Measurements from ENCODE around the gene SPATS2L.

SPATS2L gene

DNA sequence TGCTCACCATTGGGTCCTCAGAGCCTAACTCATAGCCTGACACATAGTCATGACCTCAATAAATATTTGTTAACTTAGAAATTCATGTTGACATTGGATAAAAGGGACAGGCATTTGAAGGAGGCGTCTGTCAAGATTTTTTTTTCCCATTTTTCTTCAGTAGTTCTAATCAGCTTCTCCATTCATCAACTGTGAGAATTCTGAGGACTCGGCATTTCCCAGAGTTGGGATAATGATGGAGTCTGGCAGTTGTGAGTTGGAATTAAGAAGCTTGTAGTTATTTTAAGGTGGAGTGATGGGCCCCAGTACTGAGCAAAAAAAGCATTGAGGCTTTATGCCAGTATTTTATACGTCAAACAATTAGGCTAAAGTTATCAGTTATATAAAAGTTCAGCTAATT, 4.6 kb downstream of the SPATS2L start:
- peaks cover 18% of the 10 kb centered on the region for H3K4me1 ChIP-seq (ENCODE audit: low read length)
- H2AFZ ChIP-seq (ENCODE audit: low read length): no peak overlapping the region
- H3K36me3 ChIP-seq (replicated peaks; ENCODE audit: insufficient read depth, low read length): no peaks in the 10 kb centered on the region; the same call in 1 of the 2 replicates
- no peak overlapping the region for H3K9ac ChIP-seq (ENCODE audit: low read length)
- peaks cover 7% of the 10 kb centered on the region for H3F3A ChIP-seq (ENCODE audit: insufficient read depth, low read length)
- H3K27me3 ChIP-seq (replicated peaks; ENCODE audit: insufficient read depth, low read length): no peaks in the 10 kb centered on the region
- no peak overlapping the region for H3K4me3 ChIP-seq (ENCODE audit: low read length)
- H4K20me1 ChIP-seq (ENCODE audit: insufficient read depth, low read length): no peaks in the 10 kb centered on the region
- H3K9me2 ChIP-seq (replicated peaks; ENCODE audit: insufficient read depth, low read length): no peaks in the 10 kb centered on the region
- peaks cover 91% of the 10 kb centered on the region for H3K79me2 ChIP-seq (ENCODE audit: low read length)
- no peak for DNase-seq
- H3K9me3 ChIP-seq (replicated peaks; ENCODE audit: insufficient read depth, low read length): no peaks in the 10 kb centered on the region
- H3K27ac ChIP-seq (ENCODE audit: low read length): no peak overlapping the region
- TF ChIP-seq EZH2phosphoT487 (IDR thresholded peaks at IDR 0.05; ENCODE audit: low read length) (no peak), EZH2 (optimal IDR thresholded peaks at IDR 0.05; ENCODE audit: low read depth, low read length) (no peak)
- TF ChIP-seq, protein P1, sequence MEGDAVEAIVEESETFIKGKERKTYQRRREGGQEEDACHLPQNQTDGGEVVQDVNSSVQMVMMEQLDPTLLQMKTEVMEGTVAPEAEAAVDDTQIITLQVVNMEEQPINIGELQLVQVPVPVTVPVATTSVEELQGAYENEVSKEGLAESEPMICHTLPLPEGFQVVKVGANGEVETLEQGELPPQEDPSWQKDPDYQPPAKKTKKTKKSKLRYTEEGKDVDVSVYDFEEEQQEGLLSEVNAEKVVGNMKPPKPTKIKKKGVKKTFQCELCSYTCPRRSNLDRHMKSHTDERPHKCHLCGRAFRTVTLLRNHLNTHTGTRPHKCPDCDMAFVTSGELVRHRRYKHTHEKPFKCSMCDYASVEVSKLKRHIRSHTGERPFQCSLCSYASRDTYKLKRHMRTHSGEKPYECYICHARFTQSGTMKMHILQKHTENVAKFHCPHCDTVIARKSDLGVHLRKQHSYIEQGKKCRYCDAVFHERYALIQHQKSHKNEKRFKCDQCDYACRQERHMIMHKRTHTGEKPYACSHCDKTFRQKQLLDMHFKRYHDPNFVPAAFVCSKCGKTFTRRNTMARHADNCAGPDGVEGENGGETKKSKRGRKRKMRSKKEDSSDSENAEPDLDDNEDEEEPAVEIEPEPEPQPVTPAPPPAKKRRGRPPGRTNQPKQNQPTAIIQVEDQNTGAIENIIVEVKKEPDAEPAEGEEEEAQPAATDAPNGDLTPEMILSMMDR (IDR thresholded peaks at IDR 0.05; ENCODE audit: low read length): no peak
- no peak overlapping the region for H3K4me2 ChIP-seq (ENCODE audit: low read depth, low read length)

DNA sequence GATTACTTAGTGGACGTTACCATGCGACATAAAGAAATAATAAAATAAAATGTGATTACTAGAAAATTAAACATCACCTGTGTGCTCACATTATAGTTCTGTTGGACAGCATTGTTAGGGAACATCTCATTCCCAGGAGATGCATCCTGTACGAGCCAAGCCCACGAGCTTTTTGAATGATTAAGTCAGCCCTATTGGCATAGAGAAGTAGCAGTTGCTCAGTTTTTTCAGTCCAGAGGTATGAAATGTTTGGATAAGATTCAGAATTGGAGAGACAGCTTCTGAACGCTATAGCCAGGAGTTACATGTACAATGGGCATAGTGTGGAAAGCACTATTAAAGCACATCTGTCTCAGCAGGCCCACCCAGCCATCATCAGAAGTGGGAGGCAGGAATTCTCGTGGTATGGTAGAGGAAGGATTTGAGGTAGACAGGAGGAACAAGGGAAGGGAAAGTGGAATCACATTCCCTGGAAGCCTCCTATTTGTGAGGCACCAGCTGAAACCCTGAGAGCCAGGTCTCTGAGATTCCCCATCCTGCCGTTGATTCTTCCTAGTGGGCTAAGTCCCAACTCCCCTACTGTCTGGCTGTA, 8.6 kb downstream of the SPATS2L start:
- Histone ChIP-seq H3K9me3 (replicated peaks; ENCODE audit: insufficient read depth, low read length) (no peaks in the 10 kb centered on the region), H3K27me3 (replicated peaks; ENCODE audit: insufficient read depth, low read length) (no peaks in the 10 kb centered on the region), H3K79me2 (ENCODE audit: low read length) (peaks cover 99% of the 10 kb centered on the region), H3K9me2 (replicated peaks; ENCODE audit: insufficient read depth, low read length) (no peaks in the 10 kb centered on the region), H3K4me1 (ENCODE audit: low read length) (0 out of 2 replicates have a peak, but pooled peaks cover 10% of the 10 kb centered on the region), H2AFZ (ENCODE audit: low read length) (no peak overlapping the region), H3K36me3 (replicated peaks; ENCODE audit: insufficient read depth, low read length) (no peaks in the 10 kb centered on the region; the same call in 1 of the 2 replicates), H3F3A (ENCODE audit: insufficient read depth, low read length) (no peaks in the 10 kb centered on the region), H3K9ac (ENCODE audit: low read length) (no peak overlapping the region), H3K4me3 (ENCODE audit: low read length) (no peak overlapping the region), H4K20me1 (ENCODE audit: insufficient read depth, low read length) (no peaks in the 10 kb centered on the region), H3K27ac (ENCODE audit: low read length) (no peak overlapping the region), H3K4me2 (ENCODE audit: low read depth, low read length) (no peak overlapping the region)
- TF ChIP-seq EZH2 (optimal IDR thresholded peaks at IDR 0.05; ENCODE audit: low read depth, low read length) (no peak), EZH2phosphoT487 (IDR thresholded peaks at IDR 0.05; ENCODE audit: low read length) (no peak)
- TF ChIP-seq, protein P1 (IDR thresholded peaks at IDR 0.05; ENCODE audit: low read length): no peak
- no peak for DNase-seq

DNA sequence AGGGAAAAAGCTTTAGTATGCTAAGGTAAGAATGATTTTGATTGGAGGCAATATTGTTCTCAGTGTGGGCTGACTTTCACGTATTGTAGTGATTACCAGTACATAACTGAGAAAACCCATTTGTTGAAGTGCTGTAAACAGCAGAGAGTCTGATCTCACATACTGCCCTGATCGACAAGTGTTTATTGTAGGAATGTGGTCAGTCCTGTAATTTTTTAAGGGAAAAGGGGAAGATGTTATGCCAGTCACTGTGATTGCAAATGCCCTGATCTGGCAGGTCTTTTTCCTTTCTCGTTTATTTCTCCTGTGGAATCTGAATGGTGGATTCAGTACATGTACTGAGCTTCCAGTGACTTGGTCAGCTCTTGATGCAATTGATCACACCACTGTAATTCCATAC, 11.5 kb downstream of the SPATS2L start:
- Histone ChIP-seq H3K9ac (ENCODE audit: low read length) (no peak overlapping the region), H3K36me3 (replicated peaks; ENCODE audit: insufficient read depth, low read length) (no peaks in the 10 kb centered on the region), H3K27ac (ENCODE audit: low read length) (no peak overlapping the region), H3K79me2 (ENCODE audit: low read length) (peaks cover 99% of the 10 kb centered on the region), H3K9me3 (replicated peaks; ENCODE audit: insufficient read depth, low read length) (no peaks in the 10 kb centered on the region), H3K4me3 (ENCODE audit: low read length) (no peak overlapping the region), H2AFZ (ENCODE audit: low read length) (no peak overlapping the region), H4K20me1 (ENCODE audit: insufficient read depth, low read length) (no peaks in the 10 kb centered on the region), H3F3A (ENCODE audit: insufficient read depth, low read length) (no peaks in the 10 kb centered on the region), H3K4me2 (ENCODE audit: low read depth, low read length) (no peak overlapping the region), H3K27me3 (replicated peaks; ENCODE audit: insufficient read depth, low read length) (no peaks in the 10 kb centered on the region), H3K4me1 (ENCODE audit: low read length) (0 out of 2 replicates have a peak, but pooled peaks cover 5% of the 10 kb centered on the region), H3K9me2 (replicated peaks; ENCODE audit: insufficient read depth, low read length) (no peaks in the 10 kb centered on the region)
- no peak for TF ChIP-seq EZH2 (optimal IDR thresholded peaks at IDR 0.05; ENCODE audit: low read depth, low read length)
- DNase-seq: no peak

DNA sequence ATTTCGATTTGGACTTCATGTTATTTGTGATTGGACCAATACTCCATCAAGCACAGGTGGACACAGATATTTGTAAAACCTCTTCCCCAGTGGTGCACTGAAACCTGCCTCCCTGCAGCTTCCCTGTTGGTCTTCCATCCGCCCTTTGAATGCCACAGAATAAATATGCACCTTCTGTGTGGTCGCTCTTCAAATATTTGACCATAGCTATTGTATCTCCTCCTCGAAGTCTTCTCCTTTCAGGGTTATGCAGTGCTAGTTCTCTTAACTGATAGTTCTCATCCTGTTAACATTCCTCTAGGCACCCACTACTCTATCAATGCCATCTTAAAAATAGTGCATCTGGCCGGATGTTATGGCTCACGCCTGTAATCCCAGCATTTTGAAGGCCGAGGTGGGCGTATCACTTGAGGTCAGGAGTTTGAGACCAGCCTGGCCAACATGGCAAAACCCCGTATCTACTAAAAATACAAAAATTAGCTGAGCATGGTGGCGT, 12.5 kb downstream of the SPATS2L start:
- H3K4me2 ChIP-seq (ENCODE audit: low read depth, low read length): no peak overlapping the region
- no peaks in the 10 kb centered on the region for H3K9me3 ChIP-seq (replicated peaks; ENCODE audit: insufficient read depth, low read length)
- no peaks in the 10 kb centered on the region for H3K9me2 ChIP-seq (replicated peaks; ENCODE audit: insufficient read depth, low read length)
- H3K27ac ChIP-seq (ENCODE audit: low read length): no peak overlapping the region
- H2AFZ ChIP-seq (ENCODE audit: low read length): no peak overlapping the region
- H3K36me3 ChIP-seq (replicated peaks; ENCODE audit: insufficient read depth, low read length): no peaks in the 10 kb centered on the region
- H3K9ac ChIP-seq (ENCODE audit: low read length): no peak overlapping the region
- H3F3A ChIP-seq (ENCODE audit: insufficient read depth, low read length): no peaks in the 10 kb centered on the region
- no peaks in the 10 kb centered on the region for H3K27me3 ChIP-seq (replicated peaks; ENCODE audit: insufficient read depth, low read length)
- no peak overlapping the region for H3K4me3 ChIP-seq (ENCODE audit: low read length)
- 0 out of 2 replicates have a peak, but pooled peaks cover 5% of the 10 kb centered on the region for H3K4me1 ChIP-seq (ENCODE audit: low read length)
- 0 out of 2 replicates have a peak, but pooled peaks cover 3% of the 10 kb centered on the region for H4K20me1 ChIP-seq (ENCODE audit: insufficient read depth, low read length)
- peaks cover 99% of the 10 kb centered on the region for H3K79me2 ChIP-seq (ENCODE audit: low read length)
- DNase-seq: no peak
- TF ChIP-seq EZH2phosphoT487 (IDR thresholded peaks at IDR 0.05; ENCODE audit: low read length) (no peak), EZH2 (optimal IDR thresholded peaks at IDR 0.05; ENCODE audit: low read depth, low read length) (no peak)
- TF ChIP-seq, protein P1 (IDR thresholded peaks at IDR 0.05; ENCODE audit: low read length): no peak

Measured in MM.1S (cell line).